Measurements from ENCODE around the gene NOTCH3. TPM values are rescaled to one million over a fixed set of nuclear protein-coding genes. Genes with fewer than 3 reads are reported as not detected.

NOTCH3 gene
- total RNA-seq, 1 experiment from 2014 or later, result 153 TPM

- no peak for DNase-seq (ENCODE audit: low spot score)
- no peaks in the 10 kb centered on the region for H3K9me3 Mint-ChIP-seq
- H3K4me1 Mint-ChIP-seq, result peaks cover 16% of the 10 kb centered on the region
- H3K4me3 Mint-ChIP-seq, result no peak overlapping the region
- POLR2A ChIA-PET, result interaction anchor here (1.1 kb wide), 1 partner anchor 16 kb away, joined by 4 read pairs; no protein-coding TSS in a partner anchor
- peaks cover 53% of the 10 kb centered on the region for H3K36me3 Mint-ChIP-seq
- no peak for TF ChIP-seq HMGA2 (CRISPR knock-in tag; IDR thresholded peaks at IDR 0.05)
- TF ChIP-seq, protein P1, sequence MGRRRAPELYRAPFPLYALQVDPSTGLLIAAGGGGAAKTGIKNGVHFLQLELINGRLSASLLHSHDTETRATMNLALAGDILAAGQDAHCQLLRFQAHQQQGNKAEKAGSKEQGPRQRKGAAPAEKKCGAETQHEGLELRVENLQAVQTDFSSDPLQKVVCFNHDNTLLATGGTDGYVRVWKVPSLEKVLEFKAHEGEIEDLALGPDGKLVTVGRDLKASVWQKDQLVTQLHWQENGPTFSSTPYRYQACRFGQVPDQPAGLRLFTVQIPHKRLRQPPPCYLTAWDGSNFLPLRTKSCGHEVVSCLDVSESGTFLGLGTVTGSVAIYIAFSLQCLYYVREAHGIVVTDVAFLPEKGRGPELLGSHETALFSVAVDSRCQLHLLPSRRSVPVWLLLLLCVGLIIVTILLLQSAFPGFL (CRISPR knock-in tag; IDR thresholded peaks at IDR 0.05; ENCODE audit: borderline replicate concordance), result no peak
- no peak for TF ChIP-seq NFATC4 (CRISPR knock-in tag; IDR thresholded peaks at IDR 0.05)
- TF ChIP-seq, protein P2, sequence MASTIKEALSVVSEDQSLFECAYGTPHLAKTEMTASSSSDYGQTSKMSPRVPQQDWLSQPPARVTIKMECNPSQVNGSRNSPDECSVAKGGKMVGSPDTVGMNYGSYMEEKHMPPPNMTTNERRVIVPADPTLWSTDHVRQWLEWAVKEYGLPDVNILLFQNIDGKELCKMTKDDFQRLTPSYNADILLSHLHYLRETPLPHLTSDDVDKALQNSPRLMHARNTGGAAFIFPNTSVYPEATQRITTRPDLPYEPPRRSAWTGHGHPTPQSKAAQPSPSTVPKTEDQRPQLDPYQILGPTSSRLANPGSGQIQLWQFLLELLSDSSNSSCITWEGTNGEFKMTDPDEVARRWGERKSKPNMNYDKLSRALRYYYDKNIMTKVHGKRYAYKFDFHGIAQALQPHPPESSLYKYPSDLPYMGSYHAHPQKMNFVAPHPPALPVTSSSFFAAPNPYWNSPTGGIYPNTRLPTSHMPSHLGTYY (CRISPR knock-in tag; IDR thresholded peaks at IDR 0.05), result no peak
- no peak for TF ChIP-seq CBFB (CRISPR knock-in tag; IDR thresholded peaks at IDR 0.05; ENCODE audit: low read depth)
- no peak for TF ChIP-seq OVOL2 (CRISPR knock-in tag; IDR thresholded peaks at IDR 0.05; ENCODE audit: borderline replicate concordance)
- TF ChIP-seq, protein P3, sequence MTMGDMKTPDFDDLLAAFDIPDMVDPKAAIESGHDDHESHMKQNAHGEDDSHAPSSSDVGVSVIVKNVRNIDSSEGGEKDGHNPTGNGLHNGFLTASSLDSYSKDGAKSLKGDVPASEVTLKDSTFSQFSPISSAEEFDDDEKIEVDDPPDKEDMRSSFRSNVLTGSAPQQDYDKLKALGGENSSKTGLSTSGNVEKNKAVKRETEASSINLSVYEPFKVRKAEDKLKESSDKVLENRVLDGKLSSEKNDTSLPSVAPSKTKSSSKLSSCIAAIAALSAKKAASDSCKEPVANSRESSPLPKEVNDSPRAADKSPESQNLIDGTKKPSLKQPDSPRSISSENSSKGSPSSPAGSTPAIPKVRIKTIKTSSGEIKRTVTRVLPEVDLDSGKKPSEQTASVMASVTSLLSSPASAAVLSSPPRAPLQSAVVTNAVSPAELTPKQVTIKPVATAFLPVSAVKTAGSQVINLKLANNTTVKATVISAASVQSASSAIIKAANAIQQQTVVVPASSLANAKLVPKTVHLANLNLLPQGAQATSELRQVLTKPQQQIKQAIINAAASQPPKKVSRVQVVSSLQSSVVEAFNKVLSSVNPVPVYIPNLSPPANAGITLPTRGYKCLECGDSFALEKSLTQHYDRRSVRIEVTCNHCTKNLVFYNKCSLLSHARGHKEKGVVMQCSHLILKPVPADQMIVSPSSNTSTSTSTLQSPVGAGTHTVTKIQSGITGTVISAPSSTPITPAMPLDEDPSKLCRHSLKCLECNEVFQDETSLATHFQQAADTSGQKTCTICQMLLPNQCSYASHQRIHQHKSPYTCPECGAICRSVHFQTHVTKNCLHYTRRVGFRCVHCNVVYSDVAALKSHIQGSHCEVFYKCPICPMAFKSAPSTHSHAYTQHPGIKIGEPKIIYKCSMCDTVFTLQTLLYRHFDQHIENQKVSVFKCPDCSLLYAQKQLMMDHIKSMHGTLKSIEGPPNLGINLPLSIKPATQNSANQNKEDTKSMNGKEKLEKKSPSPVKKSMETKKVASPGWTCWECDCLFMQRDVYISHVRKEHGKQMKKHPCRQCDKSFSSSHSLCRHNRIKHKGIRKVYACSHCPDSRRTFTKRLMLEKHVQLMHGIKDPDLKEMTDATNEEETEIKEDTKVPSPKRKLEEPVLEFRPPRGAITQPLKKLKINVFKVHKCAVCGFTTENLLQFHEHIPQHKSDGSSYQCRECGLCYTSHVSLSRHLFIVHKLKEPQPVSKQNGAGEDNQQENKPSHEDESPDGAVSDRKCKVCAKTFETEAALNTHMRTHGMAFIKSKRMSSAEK (CRISPR knock-in tag; IDR thresholded peaks at IDR 0.05; ENCODE audit: borderline replicate concordance), result no peak
- TF ChIP-seq, protein P4, sequence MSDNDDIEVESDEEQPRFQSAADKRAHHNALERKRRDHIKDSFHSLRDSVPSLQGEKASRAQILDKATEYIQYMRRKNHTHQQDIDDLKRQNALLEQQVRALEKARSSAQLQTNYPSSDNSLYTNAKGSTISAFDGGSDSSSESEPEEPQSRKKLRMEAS (CRISPR knock-in tag; IDR thresholded peaks at IDR 0.05), result no peak
- TF ChIP-seq ZNF425 (CRISPR knock-in tag; conservative IDR thresholded peaks at IDR 0.05), result no peak
- no peak for TF ChIP-seq SMAD3 (CRISPR knock-in tag; IDR thresholded peaks at IDR 0.05; ENCODE audit: borderline replicate concordance)
- TF ChIP-seq ZNF317 (CRISPR knock-in tag; IDR thresholded peaks at IDR 0.05; ENCODE audit: borderline replicate concordance, low read depth), result no peak
- TF ChIP-seq ATF1 (CRISPR knock-in tag; IDR thresholded peaks at IDR 0.05), result no peak
- H3K27me3 Mint-ChIP-seq (ENCODE audit: low read depth), result no peaks in the 10 kb centered on the region
- H3K27ac Mint-ChIP-seq, result no peak overlapping the region
- CTCF ChIA-PET, result interaction anchor here (1.0 to 4.6 kb wide), 7 partner anchors 17 to 158 kb away, joined by 3 to 61 read pairs (median 8); partner anchors contain the start of gene EPHX3
- ATAC-seq, result no peak
These were observed 48.7 kb upstream of the NOTCH3 start for GRCh38 chr19:15249528-15249874.

GRCh38 chr19:15248648-15249527 is 48.1 kb upstream of the NOTCH3 start:
- ChIA-PET POLR2A (interaction anchor here (1.1 kb wide), 1 partner anchor 15 kb away, joined by 4 read pairs; no protein-coding TSS in a partner anchor), CTCF (interaction anchor here (0.5 to 4.6 kb wide), 5 partner anchors 10 to 157 kb away, joined by 3 to 61 read pairs (median 4); partner anchors contain the start of gene EPHX3)
- Mint-ChIP-seq H3K9me3 (no peaks in the 10 kb centered on the region), H3K27me3 (ENCODE audit: low read depth) (no peaks in the 10 kb centered on the region), H3K27ac (peak overlapping the region; percentile 49; the same call in 1 of the 2 replicates), H3K36me3 (peaks cover 49% of the 10 kb centered on the region), H3K4me1 (peaks cover 16% of the 10 kb centered on the region), H3K4me3 (no peak overlapping the region)
- no peak for DNase-seq (ENCODE audit: low spot score)
- TF ChIP-seq, protein P3 (CRISPR knock-in tag; IDR thresholded peaks at IDR 0.05; ENCODE audit: borderline replicate concordance), result no peak
- TF ChIP-seq ETV6 (CRISPR knock-in tag; IDR thresholded peaks at IDR 0.05) (no peak), TEAD1 (CRISPR knock-in tag; IDR thresholded peaks at IDR 0.05) (no peak), ZNF263 (CRISPR knock-in tag; IDR thresholded peaks at IDR 0.05; ENCODE audit: low read depth) (no peak)
- TF ChIP-seq, protein P1 (CRISPR knock-in tag; IDR thresholded peaks at IDR 0.05; ENCODE audit: borderline replicate concordance), result no peak
- no peak for ATAC-seq

Measured in WTC11 (cell line).